IPS-15b (cell line): ENCODE measurements around the gene GAN.

Experiments used
- H3K27me3 ChIP-seq: one replicate; pipeline ENCODE4 v1.6.1; 2013; ENCODE audit warnings: low read length; ENCODE audit not compliant: control insufficient read depth, insufficient read depth
- H3K36me3 ChIP-seq: one replicate; pipeline ENCODE4 v1.6.1; 2013; ENCODE audit warnings: low read length; ENCODE audit not compliant: control insufficient read depth, insufficient read depth
- H3K4me1 ChIP-seq: one replicate; pipeline ENCODE4 v1.6.1; 2013; ENCODE audit warnings: mild to moderate bottlenecking, low read length; ENCODE audit not compliant: control insufficient read depth, insufficient read depth
- H3K4me3 ChIP-seq: one replicate; pipeline ENCODE4 v1.5.1; 2013; ENCODE audit warnings: low read depth, low read length
- H3K9ac ChIP-seq: one replicate; pipeline ENCODE4 v1.6.1; 2013; ENCODE audit warnings: low read depth, mild to moderate bottlenecking, low read length
- H3K9me3 ChIP-seq: one replicate; pipeline ENCODE4 v1.6.1; 2013; ENCODE audit warnings: mild to moderate bottlenecking, low read length; ENCODE audit not compliant: control insufficient read depth, insufficient read depth

GAN gene

DNA sequence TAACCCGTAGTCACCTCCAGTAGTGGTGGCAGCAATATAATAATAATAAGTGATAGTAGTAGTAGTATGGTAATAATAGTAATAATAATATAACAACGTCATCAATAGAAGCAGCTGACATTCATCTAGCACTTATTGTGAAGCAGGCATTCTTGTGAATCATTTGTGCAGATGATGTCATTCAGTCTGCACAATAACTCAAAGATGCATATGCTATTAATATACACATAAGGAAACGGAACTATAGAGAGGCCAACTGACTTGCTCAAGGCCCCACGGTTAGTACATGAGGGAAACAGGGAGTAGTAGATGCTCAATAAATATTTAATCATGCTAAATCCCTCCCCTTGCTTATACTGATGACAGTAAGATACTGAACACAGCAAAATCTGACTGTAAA lies 35.4 kb upstream of the GAN start:
- H3K27me3 ChIP-seq, result no peaks in the 10 kb centered on the region
- no peaks in the 10 kb centered on the region for H3K4me1 ChIP-seq
- H3K36me3 ChIP-seq, result no peaks in the 10 kb centered on the region
- no peak overlapping the region for H3K4me3 ChIP-seq
- no peak overlapping the region for H3K9ac ChIP-seq
- H3K9me3 ChIP-seq, result no peaks in the 10 kb centered on the region

DNA sequence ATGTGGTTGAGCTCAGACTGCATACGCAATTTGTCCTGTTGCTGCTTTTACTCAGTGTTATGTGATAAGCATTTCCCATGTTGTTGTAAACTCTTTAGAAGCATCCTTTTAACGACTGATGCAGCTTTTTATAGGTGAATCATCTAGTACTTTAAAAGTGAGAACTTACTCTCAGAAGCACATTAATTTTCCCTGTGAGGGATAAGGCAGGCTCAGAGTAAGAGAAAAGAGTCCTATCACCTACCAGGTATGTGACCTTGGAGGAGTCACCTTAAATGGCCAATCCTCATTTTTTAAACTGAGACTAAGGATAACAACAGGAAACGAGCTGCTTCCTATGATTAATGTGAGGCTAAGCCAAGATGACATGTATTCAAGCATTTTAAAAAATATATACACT lies 34.4 kb upstream of the GAN start:
- H3K9ac ChIP-seq, result no peak overlapping the region
- H3K4me3 ChIP-seq, result no peak overlapping the region
- H3K27me3 ChIP-seq, result no peaks in the 10 kb centered on the region
- no peaks in the 10 kb centered on the region for H3K4me1 ChIP-seq
- no peaks in the 10 kb centered on the region for H3K9me3 ChIP-seq
- no peaks in the 10 kb centered on the region for H3K36me3 ChIP-seq

DNA sequence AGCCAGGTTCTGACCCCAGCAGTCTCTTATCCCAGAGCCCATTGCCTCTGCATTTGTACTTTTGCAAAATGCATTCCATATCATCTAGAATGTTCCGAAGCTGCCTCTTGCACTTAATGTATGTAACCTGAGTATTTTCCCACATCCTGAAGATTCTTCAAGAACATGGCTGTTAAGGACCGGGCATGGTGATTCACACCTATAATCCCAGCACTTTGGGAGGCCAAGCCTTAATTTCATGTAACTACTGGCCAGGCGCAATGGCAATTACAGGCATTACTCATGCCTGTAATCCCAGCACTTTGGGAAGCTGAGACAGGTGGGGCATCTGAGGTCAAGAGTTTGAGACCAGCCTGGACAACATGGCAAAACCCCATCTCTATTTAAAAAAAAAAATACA lies 31.7 kb upstream of the GAN start:
- Histone ChIP-seq H3K36me3 (no peaks in the 10 kb centered on the region), H3K27me3 (no peaks in the 10 kb centered on the region), H3K4me3 (no peak overlapping the region), H3K9me3 (no peaks in the 10 kb centered on the region), H3K9ac (no peak overlapping the region), H3K4me1 (no peaks in the 10 kb centered on the region)

DNA sequence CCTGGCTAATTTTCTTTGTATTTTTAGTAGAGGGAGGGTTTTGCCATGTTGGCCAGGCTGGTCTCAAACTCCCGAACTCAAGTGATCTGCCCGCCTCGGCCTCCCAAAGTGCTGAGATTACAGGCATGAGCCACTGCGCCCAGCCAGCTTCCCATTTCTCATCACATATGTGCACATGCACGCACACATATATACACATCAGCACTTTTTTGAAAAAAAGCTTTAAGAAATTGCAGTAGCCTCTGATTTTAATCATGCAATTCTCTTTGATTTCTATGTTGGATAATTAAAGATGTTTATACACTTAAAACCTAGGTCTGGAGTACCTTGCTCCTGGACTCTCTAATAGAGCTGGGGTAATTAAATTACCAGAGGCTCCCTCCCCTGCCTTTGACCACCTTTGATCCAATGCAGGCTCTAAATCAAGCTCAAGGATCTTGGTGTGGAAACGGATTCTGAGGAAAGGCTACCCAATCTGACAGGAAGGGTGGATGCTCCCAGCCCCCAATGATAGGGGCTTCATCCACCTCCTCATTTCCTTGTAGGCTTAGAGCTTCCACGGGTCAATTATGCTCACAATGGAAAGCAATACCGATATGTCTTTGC lies 29.7 kb upstream of the GAN start:
- Histone ChIP-seq H3K9ac (no peak overlapping the region), H3K9me3 (no peaks in the 10 kb centered on the region), H3K36me3 (no peaks in the 10 kb centered on the region), H3K27me3 (no peaks in the 10 kb centered on the region), H3K4me1 (no peaks in the 10 kb centered on the region), H3K4me3 (no peak overlapping the region)

DNA sequence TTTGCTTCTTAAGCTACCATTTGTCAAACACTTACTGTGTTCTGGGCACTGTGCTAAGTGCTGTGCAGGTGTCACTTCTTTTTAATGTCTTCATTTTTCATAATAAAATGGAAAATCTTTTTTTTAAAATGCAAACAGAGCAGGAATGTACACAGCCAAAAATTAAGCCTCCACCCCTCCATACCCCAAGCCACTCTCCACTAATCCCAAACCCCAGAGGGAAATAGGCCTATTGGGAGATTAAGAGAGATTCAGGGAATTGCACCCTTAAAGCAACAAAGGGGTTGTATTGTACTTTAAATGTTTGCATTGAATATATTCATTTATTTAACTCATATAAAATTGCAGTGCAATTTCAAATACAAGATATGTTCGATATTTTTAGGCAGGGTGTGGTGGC lies 28.6 kb upstream of the GAN start:
- H3K27me3 ChIP-seq, result no peaks in the 10 kb centered on the region
- H3K4me3 ChIP-seq, result no peak overlapping the region
- H3K9ac ChIP-seq, result no peak overlapping the region

DNA sequence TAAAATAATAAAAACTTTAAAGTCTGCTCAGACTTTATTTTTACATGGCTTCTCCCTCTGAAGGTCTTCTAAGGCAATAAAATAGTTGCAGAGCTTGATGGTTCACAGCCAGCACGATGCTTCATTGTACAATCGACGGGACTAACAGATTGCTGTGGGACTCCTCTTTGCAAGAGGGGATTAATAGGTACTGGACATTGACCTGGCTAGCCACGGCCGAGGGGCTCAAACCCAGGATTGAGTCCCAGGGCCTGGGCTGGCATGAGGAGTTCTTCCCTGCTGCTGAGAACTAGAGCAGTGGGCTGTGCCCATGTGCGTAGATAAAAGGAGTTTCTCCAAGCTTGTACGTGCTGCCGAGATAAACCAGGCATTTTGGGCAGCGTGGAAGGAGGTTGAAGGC lies 23.6 kb upstream of the GAN start:
- no peak overlapping the region for H3K4me3 ChIP-seq
- no peak overlapping the region for H3K9ac ChIP-seq
- no peaks in the 10 kb centered on the region for H3K9me3 ChIP-seq
- no peaks in the 10 kb centered on the region for H3K36me3 ChIP-seq
- no peaks in the 10 kb centered on the region for H3K4me1 ChIP-seq
- H3K27me3 ChIP-seq, result no peaks in the 10 kb centered on the region

More for the DNA sequence above, 28.6 kb upstream of the GAN start:
- no peaks in the 10 kb centered on the region for H3K9me3 ChIP-seq
- H3K4me1 ChIP-seq, result no peaks in the 10 kb centered on the region
- H3K36me3 ChIP-seq, result no peaks in the 10 kb centered on the region

DNA sequence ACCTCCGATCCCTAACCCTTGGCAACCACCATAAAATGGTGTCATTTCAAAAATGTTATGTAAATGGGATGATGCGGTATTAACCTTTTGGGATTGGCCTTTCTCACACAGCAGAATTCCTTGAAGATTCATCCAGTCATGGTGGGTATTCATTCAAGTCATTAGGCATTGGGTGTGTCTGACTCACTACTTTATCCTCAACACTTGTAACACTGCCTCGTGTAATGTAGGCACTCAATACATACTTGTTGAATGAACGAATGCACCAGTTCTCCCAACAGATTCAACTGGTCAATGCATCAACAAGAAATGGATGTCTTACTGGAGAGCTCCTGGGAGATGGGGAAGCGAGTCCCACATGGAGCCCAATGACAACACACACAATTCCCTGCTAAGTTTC lies 21.8 kb upstream of the GAN start:
- no peaks in the 10 kb centered on the region for H3K27me3 ChIP-seq
- no peaks in the 10 kb centered on the region for H3K36me3 ChIP-seq
- no peak overlapping the region for H3K4me3 ChIP-seq
- H3K4me1 ChIP-seq, result no peaks in the 10 kb centered on the region
- no peaks in the 10 kb centered on the region for H3K9me3 ChIP-seq
- no peak overlapping the region for H3K9ac ChIP-seq

DNA sequence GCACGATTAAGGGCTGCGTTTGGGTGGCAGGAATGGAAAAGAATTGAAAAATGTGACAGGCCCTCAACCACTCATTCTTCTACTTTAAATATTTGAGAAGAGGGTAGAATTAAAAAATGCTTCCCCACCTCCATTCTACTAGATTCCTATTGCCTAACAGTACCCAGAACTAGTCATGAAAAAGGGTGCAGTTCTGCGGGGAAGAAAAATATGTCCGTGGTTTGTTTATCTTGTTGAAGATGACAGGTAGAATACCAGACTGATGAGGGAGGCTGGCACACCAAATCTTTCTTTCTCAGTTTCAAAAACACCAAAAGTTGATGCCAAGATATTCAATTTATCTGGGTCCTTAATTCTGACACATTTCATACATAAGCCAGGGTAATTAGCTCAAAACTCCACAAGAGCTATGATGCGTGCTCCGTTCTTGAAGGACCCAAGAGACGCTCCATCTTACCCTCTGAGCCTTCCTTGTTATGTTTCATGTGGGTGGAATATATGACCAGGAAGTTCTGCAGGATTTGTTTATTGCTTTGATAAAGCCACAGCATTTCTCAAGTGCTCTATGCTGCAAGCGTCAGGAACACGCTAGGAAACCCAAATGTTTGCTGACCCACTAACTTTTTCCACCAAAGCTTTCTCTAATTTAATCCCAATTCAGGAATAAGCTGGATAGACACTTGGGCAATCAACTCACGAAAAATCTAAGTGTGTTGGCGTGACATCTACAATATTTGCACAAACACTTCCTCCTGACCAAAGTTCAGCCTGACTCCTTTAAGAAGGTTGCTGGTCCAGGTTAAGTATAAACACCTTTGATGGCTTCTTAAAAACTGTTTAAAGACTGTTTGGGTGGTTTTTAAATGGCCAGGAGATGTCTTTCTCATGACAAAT lies 20.6 kb upstream of the GAN start:
- no peak overlapping the region for H3K4me3 ChIP-seq
- no peaks in the 10 kb centered on the region for H3K27me3 ChIP-seq
- H3K4me1 ChIP-seq, result no peaks in the 10 kb centered on the region
- H3K9ac ChIP-seq, result no peak overlapping the region
- no peaks in the 10 kb centered on the region for H3K36me3 ChIP-seq
- no peaks in the 10 kb centered on the region for H3K9me3 ChIP-seq

DNA sequence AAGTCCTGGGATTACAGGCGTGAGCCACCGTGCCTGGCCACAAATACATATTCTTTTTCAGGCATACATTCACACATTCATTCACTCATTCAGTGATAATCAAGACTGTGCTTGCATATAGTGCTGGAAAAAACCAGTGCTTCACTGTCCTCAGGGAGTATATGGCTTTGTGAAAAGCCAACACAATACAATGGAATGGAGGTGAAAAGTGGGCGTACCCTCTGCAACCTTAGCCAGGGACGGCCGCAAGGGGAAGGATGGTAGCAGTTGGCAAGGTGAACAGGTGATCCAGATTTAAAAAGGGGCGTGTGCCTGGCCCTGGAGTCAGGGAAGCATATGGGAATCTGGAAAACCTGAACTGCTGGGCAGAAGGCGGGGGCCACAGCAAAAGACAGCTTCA lies 18.1 kb upstream of the GAN start:
- Histone ChIP-seq H3K4me3 (no peak overlapping the region), H3K9ac (no peak overlapping the region), H3K27me3 (no peaks in the 10 kb centered on the region), H3K4me1 (no peaks in the 10 kb centered on the region), H3K36me3 (no peaks in the 10 kb centered on the region), H3K9me3 (no peaks in the 10 kb centered on the region)

DNA sequence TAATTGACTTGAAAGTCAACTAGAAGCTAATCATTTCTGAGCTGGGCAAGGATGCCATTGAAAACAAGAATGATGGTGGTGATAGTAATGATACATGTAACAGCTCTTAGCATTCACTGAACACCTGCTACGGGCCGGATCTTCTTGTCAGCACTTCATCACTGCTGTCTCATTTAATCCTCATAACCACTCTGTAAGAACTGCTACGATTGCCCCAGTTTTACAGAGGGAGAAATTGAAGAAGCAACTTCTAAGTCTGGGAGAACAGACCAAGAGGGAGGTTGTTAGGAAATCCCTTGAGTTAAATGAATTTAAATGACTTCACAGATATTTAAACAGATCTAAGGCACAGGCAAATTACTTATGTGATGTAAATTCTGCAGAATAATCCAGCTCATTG lies 7.0 kb upstream of the GAN start:
- no peaks in the 10 kb centered on the region for H3K27me3 ChIP-seq

DNA sequence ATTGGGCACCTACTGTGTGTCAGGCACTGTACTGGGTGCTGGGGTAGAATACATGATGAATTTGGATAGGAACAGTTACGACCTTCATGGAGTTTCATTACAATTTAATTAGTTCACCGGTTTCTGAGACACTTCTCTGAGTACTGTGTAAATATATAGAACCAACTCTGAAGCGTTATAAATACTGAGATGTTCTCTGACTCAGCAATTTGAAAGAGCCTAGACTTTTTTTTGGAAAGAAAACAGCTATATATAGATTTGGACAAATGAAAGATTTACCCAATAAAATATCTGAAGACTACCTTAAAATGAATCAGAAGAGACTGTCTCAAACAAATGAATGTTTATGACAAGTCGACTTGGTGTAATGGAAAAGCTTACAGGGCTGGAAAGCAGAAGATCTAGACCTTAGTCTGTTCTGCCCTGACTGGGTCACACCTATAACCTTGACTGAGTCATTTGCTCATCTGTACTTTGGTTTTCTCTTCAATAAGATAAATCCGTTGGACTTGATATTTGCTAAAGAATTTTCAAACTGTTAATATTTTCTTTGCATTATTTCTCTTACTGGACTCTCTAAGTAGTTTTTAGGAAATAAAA lies 4.6 kb upstream of the GAN start:
- H3K4me1 ChIP-seq, result no peaks in the 10 kb centered on the region
- no peak overlapping the region for H3K4me3 ChIP-seq
- H3K27me3 ChIP-seq, result no peaks in the 10 kb centered on the region
- no peak overlapping the region for H3K9ac ChIP-seq
- no peaks in the 10 kb centered on the region for H3K36me3 ChIP-seq
- no peaks in the 10 kb centered on the region for H3K9me3 ChIP-seq

More for the DNA sequence above, 7.0 kb upstream of the GAN start:
- H3K9me3 ChIP-seq, result no peaks in the 10 kb centered on the region
- no peak overlapping the region for H3K9ac ChIP-seq
- no peak overlapping the region for H3K4me3 ChIP-seq
- H3K4me1 ChIP-seq, result no peaks in the 10 kb centered on the region
- no peaks in the 10 kb centered on the region for H3K36me3 ChIP-seq

DNA sequence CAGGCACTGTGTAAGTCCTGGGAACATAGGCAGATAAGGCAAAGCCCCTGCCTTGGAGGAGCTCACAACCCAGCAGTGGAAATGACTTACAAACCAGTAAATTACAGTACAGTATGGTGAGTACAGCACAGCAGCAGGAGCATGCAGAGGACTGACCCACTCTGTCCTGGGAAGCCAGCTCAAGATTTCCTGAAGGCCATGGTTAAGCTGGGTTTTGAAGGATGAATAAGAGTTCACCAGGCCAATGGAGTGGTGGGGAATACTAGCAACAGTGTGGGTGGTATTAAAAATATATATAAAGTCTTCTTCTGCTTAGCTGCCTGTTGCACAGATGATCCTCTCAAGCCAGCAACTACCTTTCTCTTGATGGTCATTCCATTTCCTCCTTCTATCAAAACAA lies 3.0 kb upstream of the GAN start:
- H3K36me3 ChIP-seq, result no peaks in the 10 kb centered on the region
- peaks cover 5% of the 10 kb centered on the region for H3K27me3 ChIP-seq
- no peaks in the 10 kb centered on the region for H3K9me3 ChIP-seq
- H3K9ac ChIP-seq, result no peak overlapping the region
- no peak overlapping the region for H3K4me3 ChIP-seq
- no peaks in the 10 kb centered on the region for H3K4me1 ChIP-seq
